Gastroesophageal sphincter (tissue), 4 donors: ENCODE results near the gene PTPRG. TPM values are rescaled to one million over a fixed set of nuclear protein-coding genes. Genes with fewer than 3 reads are reported as not detected.

Experiments
- ATAC-seq: fragments of 150-250 bp; one replicate; pipeline ENCODE4 v1.9.1; 2016; ENCODE audit warnings: mild to moderate bottlenecking, moderate library complexity
- H3K27ac ChIP-seq, 4 donors: fragments of 200-600 bp; sonication (generic) in 3 of 4; 1 replicate in 3 of 4; 2 replicates in 1 of 4; pipeline ENCODE4 v1.5.1; 2016 to 2019
- H3K27me3 ChIP-seq: fragments of 200-600 bp; sonication (generic); one replicate; pipeline ENCODE4 v1.5.1; 2019
- H3K36me3 ChIP-seq, 2 donors: fragments of 200-600 bp; sonication (generic); one replicate each; pipeline ENCODE4 v1.5.1; 2019; ENCODE audit warnings: control low read depth in 1 of 2
- H3K4me1 ChIP-seq, 3 donors: fragments of 200-600 bp; sonication (generic); 1 replicate in 2 of 3; 2 replicates in 1 of 3; pipeline ENCODE4 v1.5.1; 2016 to 2019; ENCODE audit warnings: control low read depth in 2 of 3
- H3K4me3 ChIP-seq, 2 donors: fragments of 200-600 bp; sonication (generic); one replicate each; pipeline ENCODE4 v1.5.1; 2019; ENCODE audit warnings: mild to moderate bottlenecking in 1 of 2, moderate library complexity in 1 of 2
- H3K9me3 ChIP-seq, 3 donors: fragments of 200-600 bp; sonication (generic); one replicate each; pipeline ENCODE4 v1.5.1; 2017 to 2019; ENCODE audit warnings: control low read depth in 2 of 3
- EP300 ChIP-seq: sonication (generic); formaldehyde crosslinking; IDR thresholded peaks from one replicate; pipeline ENCODE4 v1.6.1; 2017; ENCODE audit warnings: antibody characterized with exemption, mild to moderate bottlenecking
- POLR2A ChIP-seq, 2 donors: fragments of 450-650 bp; IDR thresholded peaks; one replicate each; pipeline ENCODE4 v1.6.1; 2017; ENCODE audit warnings: antibody characterized with exemption in 2 of 2, mild to moderate bottlenecking in 2 of 2, moderate library complexity in 1 of 2
- POLR2AphosphoS5 ChIP-seq: sonication (generic); formaldehyde crosslinking; IDR thresholded peaks from one replicate; pipeline ENCODE4 v1.6.1; 2017; ENCODE audit warnings: antibody characterized with exemption
- WGBS, 2 donors: methylation state at CpG; one replicate each; pipeline ENCODE4 v1.1.5; 2018; ENCODE audit warnings: low coverage in 1 of 2; 5-methylcytosine and 5-hydroxymethylcytosine counted together
- total RNA-seq, 4 donors: library from RNA; depleted of rRNA; stranded (reverse); fragments of >200 nt; gene quantifications; one replicate each; pipeline ENCODE4 v1.1.0, GENCODE V29; 2016
- TF ChIP-seq, protein P1 (sequence below), 4 experiments: fragments of 200-600 bp in 2 of 4; fragments of 450-650 bp in 2 of 4; sonication (generic) in 1 of 4; IDR thresholded peaks; one replicate each; pipeline ENCODE4 v1.5.1; 2017 to 2019; ENCODE audit warnings: antibody characterized with exemption in 4 of 4, mild to moderate bottlenecking in 2 of 4, moderate library complexity in 2 of 4

Gene PTPRG
- total RNA-seq, 4 donors from 2014 or later = 48.7 to 81.9 (median 52.8) TPM

DNA sequence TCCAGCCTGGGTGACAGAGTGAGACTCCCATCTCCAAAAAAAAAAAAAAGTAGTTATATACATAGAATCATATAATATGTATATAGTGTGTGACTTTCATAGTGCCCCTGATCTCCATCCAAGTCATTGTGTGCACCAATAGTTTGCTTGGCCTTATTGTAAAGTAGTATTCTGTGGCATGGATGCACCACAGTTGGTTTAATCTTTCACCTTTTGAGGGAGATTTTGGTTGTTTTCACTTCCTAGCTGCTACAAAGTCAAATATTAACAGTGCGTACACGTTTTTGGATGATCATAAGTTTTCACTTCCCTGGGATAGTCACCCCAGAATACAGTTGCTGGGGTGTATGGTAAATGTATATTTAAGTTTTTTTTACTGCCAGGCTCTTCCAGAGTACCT is 162.8 kb downstream of the PTPRG start:
- 83 to 84% methylated on average over 1 to 2 of the region's 2 CpGs for WGBS, 2 donors
- no peak for ATAC-seq
- H3K9me3 ChIP-seq = no peaks in the 10 kb centered on the region
- TF ChIP-seq POLR2AphosphoS5 (no peak), EP300 (no peak), POLR2A (IDR thresholded peaks at IDR 0.05) (no peak)
- TF ChIP-seq, protein P1, sequence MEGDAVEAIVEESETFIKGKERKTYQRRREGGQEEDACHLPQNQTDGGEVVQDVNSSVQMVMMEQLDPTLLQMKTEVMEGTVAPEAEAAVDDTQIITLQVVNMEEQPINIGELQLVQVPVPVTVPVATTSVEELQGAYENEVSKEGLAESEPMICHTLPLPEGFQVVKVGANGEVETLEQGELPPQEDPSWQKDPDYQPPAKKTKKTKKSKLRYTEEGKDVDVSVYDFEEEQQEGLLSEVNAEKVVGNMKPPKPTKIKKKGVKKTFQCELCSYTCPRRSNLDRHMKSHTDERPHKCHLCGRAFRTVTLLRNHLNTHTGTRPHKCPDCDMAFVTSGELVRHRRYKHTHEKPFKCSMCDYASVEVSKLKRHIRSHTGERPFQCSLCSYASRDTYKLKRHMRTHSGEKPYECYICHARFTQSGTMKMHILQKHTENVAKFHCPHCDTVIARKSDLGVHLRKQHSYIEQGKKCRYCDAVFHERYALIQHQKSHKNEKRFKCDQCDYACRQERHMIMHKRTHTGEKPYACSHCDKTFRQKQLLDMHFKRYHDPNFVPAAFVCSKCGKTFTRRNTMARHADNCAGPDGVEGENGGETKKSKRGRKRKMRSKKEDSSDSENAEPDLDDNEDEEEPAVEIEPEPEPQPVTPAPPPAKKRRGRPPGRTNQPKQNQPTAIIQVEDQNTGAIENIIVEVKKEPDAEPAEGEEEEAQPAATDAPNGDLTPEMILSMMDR (IDR thresholded peaks at IDR 0.05) = no peak
- no peaks in the 10 kb centered on the region for H3K4me1 ChIP-seq
- no peaks in the 10 kb centered on the region for H3K27me3 ChIP-seq
- no peak overlapping the region for H3K27ac ChIP-seq
- H3K36me3 ChIP-seq = no peaks in the 10 kb centered on the region
- no peak overlapping the region for H3K4me3 ChIP-seq

DNA sequence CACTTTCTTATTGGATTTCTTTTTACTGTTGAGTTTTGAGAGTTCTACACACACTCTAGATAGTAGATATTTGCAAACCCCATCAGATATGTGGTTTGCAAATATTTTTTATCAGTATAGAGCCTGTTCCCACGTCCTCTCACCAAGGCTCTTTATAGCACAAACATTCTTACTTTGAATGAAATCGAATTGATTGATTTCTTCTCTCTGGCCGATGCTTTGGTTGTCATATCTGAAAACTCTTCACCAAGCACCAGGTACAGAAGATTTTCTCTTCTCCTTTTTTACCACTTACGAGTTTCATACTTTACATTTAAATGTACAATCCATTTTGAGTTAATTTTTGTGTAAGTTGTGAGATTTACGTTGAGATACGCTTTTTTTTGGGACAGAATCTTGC is 163.4 kb downstream of the PTPRG start:
- TF ChIP-seq POLR2AphosphoS5 (no peak), POLR2A (IDR thresholded peaks at IDR 0.05) (no peak), EP300 (no peak)
- TF ChIP-seq, protein P1 (IDR thresholded peaks at IDR 0.05) = no peak
- Histone ChIP-seq H3K4me3 (no peak overlapping the region), H3K9me3 (no peaks in the 10 kb centered on the region), H3K4me1 (no peaks in the 10 kb centered on the region), H3K27me3 (no peaks in the 10 kb centered on the region), H3K36me3 (no peaks in the 10 kb centered on the region), H3K27ac (no peak overlapping the region)
- WGBS, 2 donors = 93 to 100% methylated on average over 4 to 6 of the region's 6 CpGs
- no peak for ATAC-seq

DNA sequence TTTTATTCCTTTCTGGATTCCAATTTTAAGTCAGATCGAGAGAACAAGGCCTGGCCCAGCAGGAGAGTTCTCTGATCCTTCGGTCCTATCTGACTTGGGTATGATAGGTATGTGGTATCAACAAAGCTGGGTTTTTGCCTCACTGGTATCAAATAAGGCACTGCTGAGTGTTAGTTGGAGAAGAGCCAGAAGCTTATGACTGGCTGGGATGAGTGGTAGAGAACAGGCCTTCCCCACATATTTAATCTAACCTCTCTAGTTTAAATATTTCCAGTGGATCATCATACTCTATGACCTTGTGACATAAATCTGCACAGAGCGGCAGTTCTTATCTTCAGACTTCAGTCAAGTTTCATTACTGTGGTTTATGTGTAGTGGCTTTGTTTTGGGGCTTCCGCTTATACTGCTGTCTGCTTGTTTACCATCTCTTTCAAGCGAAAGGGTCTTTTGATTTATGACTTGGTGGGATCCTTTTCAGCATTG is 164.5 kb downstream of the PTPRG start:
- TF ChIP-seq POLR2AphosphoS5 (no peak), POLR2A (IDR thresholded peaks at IDR 0.05) (no peak), EP300 (no peak)
- TF ChIP-seq, protein P1 (IDR thresholded peaks at IDR 0.05) = no peak
- Histone ChIP-seq H3K4me1 (peaks cover 0 to 3% (median 0%) of the 10 kb centered on the region in 3 donors), H3K4me3 (no peak overlapping the region), H3K27me3 (no peaks in the 10 kb centered on the region), H3K27ac (no peak overlapping the region), H3K36me3 (no peaks in the 10 kb centered on the region), H3K9me3 (no peaks in the 10 kb centered on the region)
- no peak for ATAC-seq
- 69 to 85% methylated on average over 4 to 5 of the region's 5 CpGs for WGBS, 2 donors

DNA sequence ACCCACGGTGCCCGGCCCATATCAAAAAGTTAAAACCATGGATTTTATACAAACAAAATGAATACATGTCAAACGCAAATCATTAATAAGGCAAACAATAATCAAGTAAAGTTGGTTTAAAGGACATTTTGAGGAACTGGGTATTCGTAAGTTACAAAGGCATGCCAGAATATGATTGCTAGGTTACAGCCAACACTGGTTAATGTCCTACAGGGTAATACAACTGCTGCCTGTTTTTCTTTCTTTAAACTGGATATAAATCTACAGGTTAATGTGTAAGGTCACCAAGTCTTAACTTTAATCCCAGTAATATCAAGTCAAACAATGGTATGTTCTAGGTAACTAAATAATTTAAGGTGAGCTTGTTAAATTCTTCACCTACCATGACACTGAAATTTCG is 166.1 kb downstream of the PTPRG start:
- no peak overlapping the region for H3K4me3 ChIP-seq
- no peaks in the 10 kb centered on the region for H3K9me3 ChIP-seq
- no peak overlapping the region for H3K27ac ChIP-seq
- H3K27me3 ChIP-seq = no peaks in the 10 kb centered on the region
- H3K36me3 ChIP-seq = no peaks in the 10 kb centered on the region
- peaks cover 0 to 3% (median 0%) of the 10 kb centered on the region in 3 donors for H3K4me1 ChIP-seq
- ATAC-seq = no peak
- WGBS, 2 donors = 94 to 98% methylated on average over 5 of the region's 5 CpGs
- TF ChIP-seq POLR2AphosphoS5 (no peak), EP300 (no peak), POLR2A (IDR thresholded peaks at IDR 0.05) (no peak)
- TF ChIP-seq, protein P1 (IDR thresholded peaks at IDR 0.05) = no peak

DNA sequence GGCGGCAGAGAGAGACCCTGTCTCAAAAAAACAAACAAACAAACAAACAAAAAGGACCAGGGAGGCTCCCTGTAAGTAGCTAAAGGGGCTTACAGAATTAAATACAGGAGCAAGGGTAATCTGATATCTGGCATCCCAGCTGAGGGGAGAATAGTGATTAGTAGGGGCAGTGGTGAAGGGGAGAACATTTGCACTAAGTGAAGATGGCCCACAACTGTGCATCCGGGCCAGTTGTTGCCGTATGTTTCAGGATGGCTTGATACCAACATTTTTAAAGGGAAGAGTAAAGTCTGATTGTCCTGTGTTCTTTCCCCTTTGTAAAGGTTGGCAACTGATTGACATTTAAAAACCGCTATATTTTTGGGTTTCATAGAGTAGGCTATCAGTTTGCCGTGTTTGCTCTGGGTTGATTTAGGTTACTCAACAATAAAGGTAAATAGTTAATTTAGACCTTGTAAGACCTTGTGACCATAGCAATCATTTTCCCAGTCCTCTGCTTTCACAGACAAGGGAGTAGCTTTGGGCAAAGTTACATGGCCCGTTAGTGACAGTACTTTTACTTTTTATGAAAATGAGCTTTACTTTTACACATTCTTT is 167.8 kb downstream of the PTPRG start:
- Histone ChIP-seq H3K9me3 (no peaks in the 10 kb centered on the region), H3K36me3 (no peaks in the 10 kb centered on the region), H3K27me3 (no peaks in the 10 kb centered on the region), H3K4me3 (no peak overlapping the region), H3K27ac (no peak overlapping the region), H3K4me1 (peaks cover 0 to 11% (median 0%) of the 10 kb centered on the region in 3 donors)
- TF ChIP-seq, protein P1 (IDR thresholded peaks at IDR 0.05) = no peak
- TF ChIP-seq POLR2A (IDR thresholded peaks at IDR 0.05) (no peak), POLR2AphosphoS5 (no peak), EP300 (no peak)
- no peak for ATAC-seq
- WGBS, 2 donors = 83 to 85% methylated on average over 6 of the region's 6 CpGs
